Transverse colon (tissue), 3 donors: ENCODE measurements around the gene GNPNAT1.

Experiments
- EP300 ChIP-seq: sonication (generic); formaldehyde crosslinking; IDR thresholded peaks from one replicate; pipeline ENCODE4 v1.6.1; 2017; ENCODE audit warnings: antibody characterized with exemption, low read depth
- TF ChIP-seq, protein P1 (sequence below), 5 experiments: fragments of 200-600 bp in 3 of 5; fragments of 450-650 bp in 2 of 5; sonication (generic) in 3 of 5; IDR thresholded peaks; 1 replicate in 2 of 5; 2 replicates in 3 of 5; pipeline ENCODE4 v1.5.1; 2016 to 2017; ENCODE audit warnings: antibody characterized with exemption in 5 of 5, inconsistent platforms in 3 of 5, mild to moderate bottlenecking in 2 of 5, moderate library complexity in 1 of 5

DNA sequence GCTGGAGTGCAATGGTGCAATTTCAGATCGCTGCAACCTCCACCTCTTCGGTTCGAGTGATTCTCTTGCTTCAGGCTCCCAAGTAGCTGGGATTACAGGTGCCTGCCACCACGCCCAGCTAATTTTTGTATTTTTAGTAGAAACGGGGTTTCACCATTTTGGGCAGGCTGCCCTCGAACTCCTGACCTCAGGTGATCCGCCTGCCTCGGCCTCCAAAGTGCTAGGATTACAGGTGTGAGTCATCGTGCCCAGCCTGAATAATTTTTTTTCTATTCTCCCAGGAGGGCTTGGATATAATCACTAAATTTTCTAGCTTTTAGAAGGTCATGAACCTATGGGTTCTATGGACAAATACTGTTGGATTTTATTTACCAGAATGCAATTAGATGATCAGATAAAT is 44.7 kb upstream of the GNPNAT1 start:
- TF ChIP-seq, protein P1, sequence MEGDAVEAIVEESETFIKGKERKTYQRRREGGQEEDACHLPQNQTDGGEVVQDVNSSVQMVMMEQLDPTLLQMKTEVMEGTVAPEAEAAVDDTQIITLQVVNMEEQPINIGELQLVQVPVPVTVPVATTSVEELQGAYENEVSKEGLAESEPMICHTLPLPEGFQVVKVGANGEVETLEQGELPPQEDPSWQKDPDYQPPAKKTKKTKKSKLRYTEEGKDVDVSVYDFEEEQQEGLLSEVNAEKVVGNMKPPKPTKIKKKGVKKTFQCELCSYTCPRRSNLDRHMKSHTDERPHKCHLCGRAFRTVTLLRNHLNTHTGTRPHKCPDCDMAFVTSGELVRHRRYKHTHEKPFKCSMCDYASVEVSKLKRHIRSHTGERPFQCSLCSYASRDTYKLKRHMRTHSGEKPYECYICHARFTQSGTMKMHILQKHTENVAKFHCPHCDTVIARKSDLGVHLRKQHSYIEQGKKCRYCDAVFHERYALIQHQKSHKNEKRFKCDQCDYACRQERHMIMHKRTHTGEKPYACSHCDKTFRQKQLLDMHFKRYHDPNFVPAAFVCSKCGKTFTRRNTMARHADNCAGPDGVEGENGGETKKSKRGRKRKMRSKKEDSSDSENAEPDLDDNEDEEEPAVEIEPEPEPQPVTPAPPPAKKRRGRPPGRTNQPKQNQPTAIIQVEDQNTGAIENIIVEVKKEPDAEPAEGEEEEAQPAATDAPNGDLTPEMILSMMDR (IDR thresholded peaks at IDR 0.05) = no peak
- TF ChIP-seq EP300 = no peak
